HepG2 (cell line): ENCODE results near the gene GUK1. TPM values are rescaled to one million over a fixed set of nuclear protein-coding genes. Genes with fewer than 3 reads are reported as not detected.

Experiments used
- HINFP ChIP-seq: sonication (generic); formaldehyde crosslinking; IDR thresholded peaks from 2 replicates; pipeline ENCODE4 v1.4.0; 2020; ENCODE audit warnings: low read depth, mild to moderate bottlenecking, missing genetic modification reagents
- HOXA5 ChIP-seq: sonication (generic); formaldehyde crosslinking; IDR thresholded peaks from 2 replicates; pipeline ENCODE4 v1.4.0; 2020; ENCODE audit warnings: missing genetic modification reagents
- IRF9 ChIP-seq: sonication (generic); formaldehyde crosslinking; IDR thresholded peaks from 2 replicates; pipeline ENCODE4 v1.8.0; 2022; ENCODE audit warnings: missing genetic modification reagents, mild to moderate bottlenecking, borderline replicate concordance
- MEIS2 ChIP-seq: sonication (generic); formaldehyde crosslinking; IDR thresholded peaks from 2 replicates; pipeline ENCODE4 v1.9.0; 2021; ENCODE audit warnings: mild to moderate bottlenecking, missing genetic modification reagents
- NCOA2 ChIP-seq: sonication (generic); formaldehyde crosslinking; IDR thresholded peaks from 2 replicates; pipeline ENCODE4 v1.8.0; 2022; ENCODE audit warnings: inconsistent platforms
- NR2F2 ChIP-seq: IDR thresholded peaks from 2 replicates; pipeline ENCODE4 v1.6.1; 2012; ENCODE audit warnings: low read depth, inconsistent platforms, borderline replicate concordance
- NR2F6 ChIP-seq, 2 experiments: IDR thresholded peaks; 2 replicates each; pipeline ENCODE4 v1.6.1; 2016; ENCODE audit warnings: antibody characterized with exemption in 1 of 2, mild to moderate bottlenecking in 1 of 2
- RBAK ChIP-seq: sonication (generic); formaldehyde crosslinking; IDR thresholded peaks from 2 replicates; pipeline ENCODE4 v1.5.1; 2020; ENCODE audit warnings: mild to moderate bottlenecking, missing genetic modification reagents
- REXO4 ChIP-seq: sonication (generic); formaldehyde crosslinking; IDR thresholded peaks from 2 replicates; pipeline ENCODE4 v1.8.0; 2022; ENCODE audit warnings: missing genetic modification reagents, mild to moderate bottlenecking, borderline replicate concordance
- SMAD1 ChIP-seq: sonication (generic); formaldehyde crosslinking; IDR thresholded peaks from 2 replicates; pipeline ENCODE4 v1.4.0; 2020; ENCODE audit warnings: missing genetic modification reagents, low read depth, mild to moderate bottlenecking, borderline replicate concordance
- TRIM22 ChIP-seq: fragments of 450-650 bp; IDR thresholded peaks from 2 replicates; pipeline ENCODE4 v1.6.1; 2017
- ZBTB20 ChIP-seq: sonication (generic); formaldehyde crosslinking; IDR thresholded peaks from 2 replicates; pipeline ENCODE4 v1.8.1; 2023; ENCODE audit warnings: missing genetic modification reagents, low read depth, mild to moderate bottlenecking, borderline replicate concordance
- ZEB1 ChIP-seq: IDR thresholded peaks from 2 replicates; pipeline ENCODE4 v1.6.1; 2012; ENCODE audit warnings: mild to moderate bottlenecking, low read depth, inconsistent platforms; ENCODE audit not compliant: insufficient replicate concordance
- ZNF10 ChIP-seq: sonication (generic); formaldehyde crosslinking; IDR thresholded peaks from 2 replicates; pipeline ENCODE4 v1.4.0; 2020; ENCODE audit warnings: mild to moderate bottlenecking, low read depth, missing genetic modification reagents, borderline replicate concordance
- ZNF205 ChIP-seq: IDR thresholded peaks from 2 replicates; pipeline ENCODE4 v1.6.1; 2018; ENCODE audit warnings: missing biosample characterization, missing genetic modification reagents
- ZNF253 ChIP-seq: sonication (generic); formaldehyde crosslinking; IDR thresholded peaks from 2 replicates; pipeline ENCODE4 v1.8.0; 2022; ENCODE audit warnings: mild to moderate bottlenecking, missing genetic modification reagents, borderline replicate concordance
- ZNF484 ChIP-seq: sonication (generic); formaldehyde crosslinking; IDR thresholded peaks from 2 replicates; pipeline ENCODE4 v1.5.1; 2020; ENCODE audit warnings: mild to moderate bottlenecking, low read depth, missing genetic modification reagents, borderline replicate concordance
- ZNF510 ChIP-seq: sonication (generic); formaldehyde crosslinking; IDR thresholded peaks from 2 replicates; pipeline ENCODE4 v1.4.0; 2020; ENCODE audit warnings: low read depth, mild to moderate bottlenecking, missing genetic modification reagents
- ZNF570 ChIP-seq: sonication (generic); formaldehyde crosslinking; IDR thresholded peaks from 2 replicates; pipeline ENCODE4 v1.4.0; 2020; ENCODE audit warnings: mild to moderate bottlenecking, missing genetic modification reagents, borderline replicate concordance
- ZNF574 ChIP-seq: sonication (generic); formaldehyde crosslinking; IDR thresholded peaks from 2 replicates; pipeline ENCODE4 v1.4.0; 2020; ENCODE audit warnings: missing genetic modification reagents
- ZNF577 ChIP-seq: sonication (generic); formaldehyde crosslinking; IDR thresholded peaks from 2 replicates; pipeline ENCODE4 v1.4.0; 2020; ENCODE audit warnings: mild to moderate bottlenecking, low read depth, missing genetic modification reagents, borderline replicate concordance
- ZNF777 ChIP-seq: sonication (generic); formaldehyde crosslinking; IDR thresholded peaks from 2 replicates; pipeline ENCODE4 v1.4.0; 2020; ENCODE audit warnings: missing genetic modification reagents
- polyA plus RNA-seq, 8 experiments: library from polyadenylated mRNA; depleted of rRNA in 3 of 8; stranded (reverse) in 7 of 8; unstranded in 1 of 8; fragments of >200 nt; fragmentation: Illumina TruSeq in 4 of 8; extraction: Trizol in 4 of 8; gene quantifications; 2 replicates each; pipeline versions ENCODE4 v1.2.1 to v1.2.3, GENCODE V29; 2011 to 2016; ENCODE audit warnings: low read depth in 4 of 8, missing spikeins in 1 of 8, mixed read lengths in 1 of 8; ENCODE audit not compliant: insufficient read depth in 1 of 8
- total RNA-seq, 5 experiments: library from RNA; depleted of rRNA; stranded (reverse); fragments of >200 nt; fragmentation: Illumina TruSeq; extraction: Trizol; gene quantifications; 2 replicates each; pipeline ENCODE4 v1.2.3, GENCODE V29; 2016; ENCODE audit warnings: low read depth in 1 of 5

The GUK1 gene
- total and polyA plus RNA-seq, 2 of the 13 experiments (the other 11 are each of a cell fraction or from before 2014, with no cell fraction given): 116 to 154 TPM

GRCh38 chr1:228102791-228103620 lies 37.1 kb upstream of the GUK1 start, which contains the start of gene C1orf35 (continued):
- peak; percentile 88; the same call in 1 of the 2 replicates for TF ChIP-seq IRF9 (CRISPR knock-in tag)
- no peak for TF ChIP-seq ZNF10 (CRISPR knock-in tag)
- TF ChIP-seq ZBTB20 (CRISPR knock-in tag): no peak
- no peak for TF ChIP-seq NR2F2
- TF ChIP-seq SMAD1 (CRISPR knock-in tag): 0 out of 2 replicates have a peak, but pooled peaks have one; percentile 35
- TF ChIP-seq ZNF510 (CRISPR knock-in tag): peak; percentile 79; the same call in 1 of the 2 replicates
- peak; percentile 67; the same call in 1 of the 2 replicates for TF ChIP-seq ZNF484 (CRISPR knock-in tag)
- no peak for TF ChIP-seq NR2F6 (IDR thresholded peaks at IDR 0.05)
- 0 out of 2 replicates have a peak, but pooled peaks have one; percentile 62 for TF ChIP-seq NR2F6 (CRISPR knock-in tag; IDR thresholded peaks at IDR 0.05)
- peak; percentile 97 for TF ChIP-seq ZNF777 (CRISPR knock-in tag)
- TF ChIP-seq ZNF574: peak; percentile 90
- TF ChIP-seq ZNF577 (CRISPR knock-in tag): 0 out of 2 replicates have a peak, but pooled peaks have one; percentile 20
- TF ChIP-seq ZNF253 (CRISPR knock-in tag): peak; percentile 90
- peak; percentile 85 for TF ChIP-seq HINFP (CRISPR knock-in tag)
- TF ChIP-seq RBAK: no peak
- TF ChIP-seq REXO4 (CRISPR knock-in tag): no peak
- TF ChIP-seq HOXA5 (CRISPR knock-in tag): peak; percentile 90
- peak; percentile 76 for TF ChIP-seq ZNF205 (CRISPR knock-in tag)
- no peak for TF ChIP-seq TRIM22
- TF ChIP-seq MEIS2: 0 out of 2 replicates have a peak, but pooled peaks have one; percentile 61
- TF ChIP-seq ZNF570 (CRISPR knock-in tag): peak; percentile 87; the same call in 1 of the 2 replicates
- TF ChIP-seq NCOA2: peak; percentile 60
- TF ChIP-seq ZEB1: no peak
